Measurements from ENCODE around the gene B3GAT1. TPM values are rescaled to one million over a fixed set of nuclear protein-coding genes. Genes with fewer than 3 reads are reported as not detected.

B3GAT1 gene
- total RNA-seq, 1 experiment from 2014 or later: not detected

DNA sequence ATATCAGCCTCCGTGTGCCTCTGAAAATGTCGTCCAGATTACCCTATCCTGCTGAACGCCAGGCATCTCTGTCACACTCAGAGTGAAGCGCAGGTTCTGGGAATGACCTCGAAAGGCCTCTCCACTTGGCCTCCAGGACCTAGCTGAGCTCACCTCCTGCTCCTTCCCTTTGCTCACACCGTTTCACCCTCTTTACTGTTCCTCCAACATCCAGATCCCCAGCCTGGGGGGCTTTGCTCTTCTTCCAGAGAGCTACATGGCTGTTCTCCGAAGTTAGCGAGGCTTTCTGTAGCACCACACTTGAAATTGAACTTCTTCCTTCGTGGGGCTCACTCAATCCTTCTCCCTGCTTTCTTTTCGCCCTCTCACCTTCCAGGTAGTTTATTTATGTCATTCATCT lies 52.4 kb downstream of the B3GAT1 start:
- no TSS peak for BruUV-seq (replicated peaks)
- ATAC-seq (no peak), DNase-seq (ENCODE audit: low read depth, low spot score) (no peak)
- ChIA-PET RAD21 (ENCODE audit: low non-redundant PET in 1 of 2, low total read pairs in 2 of 2, uncharacterized antibody in 2 of 2, unreplicated experiment in 2 of 2) (interaction anchor here in 1 of 2 experiments (0.6 kb wide), 1 partner anchor 150 kb away, joined by 3 read pairs; no protein-coding TSS in a partner anchor), POLR2A (no interaction called here), CTCF (no interaction called here)
- Histone ChIP-seq H3K36me3 (ENCODE audit: control insufficient read depth in 1 of 2, insufficient read depth in 2 of 2, low read length in 2 of 2) (no peaks in the 10 kb centered on the region), H3K79me2 (ENCODE audit: insufficient read depth, low read length) (no peaks in the 10 kb centered on the region), H3K9me2 (ENCODE audit: insufficient read depth) (no peaks in the 10 kb centered on the region), H3K27me3 (ENCODE audit: insufficient read depth, low read length) (no peaks in the 10 kb centered on the region), H3K4me2 (ENCODE audit: low read length) (no peak overlapping the region), H3K9me3 (ENCODE audit: control insufficient read depth in 1 of 2, insufficient read depth in 1 of 2, low read depth in 1 of 2, low read length in 2 of 2) (no peaks in the 10 kb centered on the region), H3K4me3 (replicated peaks in 1 of 2; ENCODE audit: low read depth in 1 of 2, low read length in 2 of 2) (no peak overlapping the region), H3K4me1 (ENCODE audit: control insufficient read depth in 1 of 2, insufficient read depth in 2 of 2, low read length in 2 of 2) (no peaks in the 10 kb centered on the region), H3K9ac (ENCODE audit: low read length) (no peak overlapping the region), H4K20me1 (ENCODE audit: insufficient read depth) (no peaks in the 10 kb centered on the region), H2AFZ (ENCODE audit: low read depth, low read length, poor library complexity, severe bottlenecking) (no peak overlapping the region), H3K27ac (ENCODE audit: low read depth, low read length) (no peak overlapping the region)
- TF ChIP-seq, protein P1, sequence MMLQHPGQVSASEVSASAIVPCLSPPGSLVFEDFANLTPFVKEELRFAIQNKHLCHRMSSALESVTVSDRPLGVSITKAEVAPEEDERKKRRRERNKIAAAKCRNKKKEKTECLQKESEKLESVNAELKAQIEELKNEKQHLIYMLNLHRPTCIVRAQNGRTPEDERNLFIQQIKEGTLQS (IDR thresholded peaks at IDR 0.05): no peak
- TF ChIP-seq YY1 (IDR thresholded peaks at IDR 0.05; ENCODE audit: extremely low read depth, insufficient replicate concordance, low read depth, low read length): no peak
- no peak for TF ChIP-seq FOSL1 (IDR thresholded peaks at IDR 0.05; ENCODE audit: low read depth)
- TF ChIP-seq SP1 (IDR thresholded peaks at IDR 0.05; ENCODE audit: low read depth): no peak
- TF ChIP-seq POLR2A (IDR thresholded peaks at IDR 0.05; ENCODE audit: borderline replicate concordance, extremely low read depth, insufficient read depth, insufficient read length): no peak
- no peak for TF ChIP-seq CEBPB (IDR thresholded peaks at IDR 0.05; ENCODE audit: low read depth)
- TF ChIP-seq TCF7L2 (IDR thresholded peaks at IDR 0.05; ENCODE audit: borderline replicate concordance, extremely low read depth, insufficient read depth, insufficient read length): no peak
- TF ChIP-seq, protein P2, sequence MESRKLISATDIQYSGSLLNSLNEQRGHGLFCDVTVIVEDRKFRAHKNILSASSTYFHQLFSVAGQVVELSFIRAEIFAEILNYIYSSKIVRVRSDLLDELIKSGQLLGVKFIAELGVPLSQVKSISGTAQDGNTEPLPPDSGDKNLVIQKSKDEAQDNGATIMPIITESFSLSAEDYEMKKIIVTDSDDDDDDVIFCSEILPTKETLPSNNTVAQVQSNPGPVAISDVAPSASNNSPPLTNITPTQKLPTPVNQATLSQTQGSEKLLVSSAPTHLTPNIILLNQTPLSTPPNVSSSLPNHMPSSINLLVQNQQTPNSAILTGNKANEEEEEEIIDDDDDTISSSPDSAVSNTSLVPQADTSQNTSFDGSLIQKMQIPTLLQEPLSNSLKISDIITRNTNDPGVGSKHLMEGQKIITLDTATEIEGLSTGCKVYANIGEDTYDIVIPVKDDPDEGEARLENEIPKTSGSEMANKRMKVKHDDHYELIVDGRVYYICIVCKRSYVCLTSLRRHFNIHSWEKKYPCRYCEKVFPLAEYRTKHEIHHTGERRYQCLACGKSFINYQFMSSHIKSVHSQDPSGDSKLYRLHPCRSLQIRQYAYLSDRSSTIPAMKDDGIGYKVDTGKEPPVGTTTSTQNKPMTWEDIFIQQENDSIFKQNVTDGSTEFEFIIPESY (IDR thresholded peaks at IDR 0.05; ENCODE audit: extremely low read depth, insufficient replicate concordance, low read length): no peak
- no peak for TF ChIP-seq RAD21 (IDR thresholded peaks at IDR 0.05; ENCODE audit: low read depth)
- TF ChIP-seq CBX3 (IDR thresholded peaks at IDR 0.05; ENCODE audit: low read depth): no peak
- TF ChIP-seq SRF (IDR thresholded peaks at IDR 0.05; ENCODE audit: low read depth): no peak
- intact Hi-C loops (cut with micrococcal nuclease): loop anchor here (1.0 to 5.0 kb wide), 5 partner anchors 220 to 508 kb away; no protein-coding TSS in a partner anchor

Measured in HCT116 (cell line).